K562 (cell line): Measurements from ENCODE around the gene TTBK1. TPM values are rescaled to one million over a fixed set of nuclear protein-coding genes. Genes with fewer than 3 reads are reported as not detected.

Source experiments
- ATAC-seq: fragments of 200-7000 bp; cut with Tn5 transposase; 3 replicates; pipeline ENCODE4 v1.9.1; 2020; ENCODE audit warnings: moderate library complexity
- BruUV-seq: library from RNA; stranded (reverse); fragments of 400-500 nt; replicated peaks from 2 replicates; lab custom pipeline; 2021; lab: Mats Ljungman, UMichigan
- CTCF ChIA-PET: fragments of 300-600 bp; formaldehyde crosslinking; extraction: SDS; loops from one replicate; lab custom pipeline; 2021; ENCODE audit warnings: low intra/inter-chr PET ratio; lab: Yijun Ruan, JAX
- POLR2A ChIA-PET: fragments of 300-600, 350-650 bp; sonication (Branson Sonifier 250); formaldehyde crosslinking; extraction: SDS; loops from one replicate; lab custom pipeline; 2021; ENCODE audit warnings: antibody characterized with exemption, inconsistent platforms; lab: Yijun Ruan, JAX
- DNase-seq, 4 experiments: peaks; one replicate each; pipeline versions ENCODE4 v3.0.0 to v3.0.0-alpha.2; 2011 to 2018; ENCODE audit warnings: low spot score in 3 of 4, mixed read lengths in 3 of 4; ENCODE audit errors: extremely low read depth in 1 of 4
- FAIRE-seq: peaks from 2 replicates; lab custom pipeline; 2011; peaks lifted over from hg19 to GRCh38; lab: Jason Lieb, UNC
- H2AFZ ChIP-seq: 2 replicates; pipeline ENCODE4 v1.6.0; 2011; ENCODE audit warnings: low read depth, low read length, control low read depth, inconsistent platforms
- H3K27ac ChIP-seq: fragments of 200-600 bp; 3 replicates; pipeline ENCODE4 v1.8.0; 2011; ENCODE audit warnings: low read depth, mild to moderate bottlenecking, control low read depth, inconsistent platforms, low read length, moderate library complexity, mixed read lengths; ENCODE audit errors: extremely low read depth
- H3K27me3 ChIP-seq, 2 experiments: fragments of 300-600 bp in 1 of 2; 2 replicates in 1 of 2; 3 replicates in 1 of 2; pipeline versions ENCODE4 v1.6.0 to v1.8.0; 2011; ENCODE audit warnings: inconsistent platforms in 2 of 2, low read length in 2 of 2, mild to moderate bottlenecking in 1 of 2, mixed read lengths in 1 of 2, moderate library complexity in 1 of 2; ENCODE audit not compliant: control insufficient read depth in 2 of 2, insufficient read depth in 2 of 2
- H3K36me3 ChIP-seq: fragments of 300-600 bp; 3 replicates; pipeline ENCODE4 v1.8.0; 2011; ENCODE audit warnings: mild to moderate bottlenecking, low read length, inconsistent platforms; ENCODE audit not compliant: control insufficient read depth, insufficient read depth
- H3K4me1 ChIP-seq, 2 experiments: fragments of 200-600 bp in 1 of 2; replicated peaks in 1 of 2; 2 replicates in 1 of 2; 3 replicates in 1 of 2; pipeline versions ENCODE4 v1.5.1 to v1.8.0; 2011; ENCODE audit warnings: inconsistent platforms in 2 of 2, low read length in 2 of 2, mild to moderate bottlenecking in 1 of 2, mixed read lengths in 1 of 2, moderate library complexity in 1 of 2; ENCODE audit not compliant: control insufficient read depth in 2 of 2, insufficient read depth in 2 of 2
- H3K4me2 ChIP-seq: 2 replicates; pipeline ENCODE4 v1.6.1; 2011; ENCODE audit warnings: low read length, control low read depth, inconsistent platforms, mixed read lengths; ENCODE audit not compliant: insufficient read depth
- H3K4me3 ChIP-seq: fragments of 200-600 bp; sonication (generic), shearing (Covaris generic); 2 replicates; pipeline ENCODE4 v1.5.1; 2016; ENCODE audit warnings: control low read depth, inconsistent platforms
- H3K79me2 ChIP-seq: fragments of 200-600 bp; 3 replicates; pipeline ENCODE4 v1.8.0; 2011; ENCODE audit warnings: low read length, inconsistent platforms; ENCODE audit not compliant: control insufficient read depth, insufficient read depth
- H3K9ac ChIP-seq, 2 experiments: 2 replicates each; pipeline versions ENCODE4 v1.6.0 to v1.6.1; 2011; ENCODE audit warnings: low read depth in 2 of 2, low read length in 2 of 2, control low read depth in 1 of 2, inconsistent platforms in 1 of 2, mild to moderate bottlenecking in 1 of 2, mixed read lengths in 1 of 2; ENCODE audit not compliant: insufficient read depth in 1 of 2
- H3K9me1 ChIP-seq: one replicate; pipeline ENCODE4 v1.6.0; 2011; ENCODE audit warnings: inconsistent platforms, mild to moderate bottlenecking, low read length, moderate library complexity; ENCODE audit not compliant: control insufficient read depth, insufficient read depth
- H3K9me3 ChIP-seq: replicated peaks from 2 replicates; pipeline ENCODE4 v1.5.1; 2011; ENCODE audit warnings: low read depth, low read length, inconsistent platforms; ENCODE audit not compliant: control insufficient read depth, insufficient read depth
- H4K20me1 ChIP-seq: replicated peaks from 2 replicates; pipeline ENCODE4 v1.6.1; 2011; ENCODE audit warnings: low read length, inconsistent platforms, mixed read lengths; ENCODE audit not compliant: control insufficient read depth, insufficient read depth
- CBFA2T2 ChIP-seq: fragments of 450-650 bp; conservative IDR thresholded peaks from 2 replicates; pipeline ENCODE4 v1.6.1; 2017; ENCODE audit warnings: mild to moderate bottlenecking
- KDM1A ChIP-seq, 2 experiments: fragments of 450-650 bp; IDR thresholded peaks; 2 replicates each; pipeline ENCODE4 v1.6.1; 2016; ENCODE audit warnings: mild to moderate bottlenecking in 2 of 2
- MECOM ChIP-seq: fragments of 250-450 bp; sonication (Bioruptor Pico); IDR thresholded peaks from 2 replicates; pipeline ENCODE4 v1.8.0; 2022; ENCODE audit warnings: inconsistent platforms
- NCOA4 ChIP-seq: fragments of 450-650 bp; IDR thresholded peaks from 2 replicates; pipeline ENCODE4 v1.6.1; 2018; ENCODE audit warnings: mild to moderate bottlenecking; ENCODE audit not compliant: partially characterized antibody
- NFIC ChIP-seq: fragments of 450-650 bp; IDR thresholded peaks from 2 replicates; pipeline ENCODE4 v1.6.1; 2017; ENCODE audit warnings: mild to moderate bottlenecking, inconsistent platforms
- TCF7L2 ChIP-seq: fragments of 150-350 bp; IDR thresholded peaks from 2 replicates; pipeline ENCODE4 v1.6.1; 2016; ENCODE audit warnings: low read depth, mild to moderate bottlenecking, low read length, moderate library complexity
- ZFP1 ChIP-seq: fragments of 450-650 bp; formaldehyde crosslinking; IDR thresholded peaks from 2 replicates; pipeline ENCODE4 v1.4.0; 2020; ENCODE audit warnings: mild to moderate bottlenecking, mixed read lengths
- ZNF551 ChIP-seq: fragments of 250-450 bp; sonication (Bioruptor Pico); IDR thresholded peaks from 2 replicates; pipeline ENCODE4 v1.5.0; 2021; ENCODE audit warnings: mild to moderate bottlenecking, moderate library complexity
- WGBS: fragments of 100-300 bp; shearing (Covaris generic); methylation state at CpG from one replicate; pipeline ENCODE4 v1.1.6; 2016; ENCODE audit warnings: low coverage, mixed read lengths; ENCODE audit not compliant: insufficient coverage; ENCODE audit errors: missing lambda C conversion rate; 5-methylcytosine and 5-hydroxymethylcytosine counted together
- in situ Hi-C: fragments of 300-500 bp; cut with MboI; formaldehyde crosslinking; loops from 4 replicates; pipeline ENCODE4 v1.15.0; 2018; ENCODE audit warnings: inconsistent platforms, mixed read lengths
- intact Hi-C: fragments of 100-400 bp; cut with micrococcal nuclease; formaldehyde crosslinking; loops from 2 replicates; pipeline ENCODE4 v1.14.2; 2022
- polyA plus RNA-seq, 8 experiments: library from polyadenylated mRNA; depleted of rRNA in 4 of 8; stranded (reverse) in 5 of 8; unstranded in 3 of 8; fragments of >200 nt; fragmentation: Nextera tagmentation in 2 of 8; fragmentation: Illumina TruSeq in 1 of 8; extraction: Ambion mirVana in 2 of 8; extraction: Trizol in 1 of 8; gene quantifications; 2 replicates each; pipeline versions ENCODE4 v1.2.1 to v1.2.3, GENCODE V29; 2011 to 2014; ENCODE audit warnings: inconsistent platforms in 1 of 8, missing spikeins in 1 of 8
- total RNA-seq, 7 experiments: library from RNA; depleted of rRNA in 6 of 7; stranded (reverse); fragments of >200 nt in 6 of 7; fragmentation: Illumina TruSeq in 2 of 7; extraction: Trizol in 2 of 7; gene quantifications; 2 replicates each; pipeline versions ENCODE4 v1.2.1 to v1.2.3, GENCODE V29; 2011 to 2021; ENCODE audit warnings: low replicate concordance in 1 of 7
- TF ChIP-seq, protein P1 (sequence below): fragments of 450-650 bp; formaldehyde crosslinking; IDR thresholded peaks from 2 replicates; pipeline ENCODE4 v1.4.0; 2022; ENCODE audit warnings: missing genetic modification characterization
- TF ChIP-seq, protein P2 (sequence below): sonication (generic); formaldehyde crosslinking; IDR thresholded peaks from 2 replicates; pipeline ENCODE4 v1.8.0; 2022; ENCODE audit warnings: mild to moderate bottlenecking, missing genetic modification reagents
- TF ChIP-seq, protein P3 (sequence below): IDR thresholded peaks from 2 replicates; pipeline ENCODE4 v1.6.1; 2011; ENCODE audit warnings: borderline replicate concordance, low read depth, mild to moderate bottlenecking, moderate library complexity, low read length; ENCODE audit not compliant: insufficient read depth, poor library complexity, severe bottlenecking
- TF ChIP-seq, protein P4 (sequence below): fragments of 250-450 bp; sonication (Bioruptor Pico); IDR thresholded peaks from 2 replicates; pipeline ENCODE4 v1.5.0; 2021; ENCODE audit warnings: mild to moderate bottlenecking, borderline replicate concordance
- TF ChIP-seq, protein P5 (sequence below): fragments of 250-450 bp; sonication (Bioruptor Pico); IDR thresholded peaks from 2 replicates; pipeline ENCODE4 v1.5.0; 2020; ENCODE audit warnings: mild to moderate bottlenecking

TTBK1 gene
- total and polyA plus RNA-seq, 9 of the 15 experiments (the other 6 are each of a cell fraction or from before 2014, with no cell fraction given), result not detected

DNA sequence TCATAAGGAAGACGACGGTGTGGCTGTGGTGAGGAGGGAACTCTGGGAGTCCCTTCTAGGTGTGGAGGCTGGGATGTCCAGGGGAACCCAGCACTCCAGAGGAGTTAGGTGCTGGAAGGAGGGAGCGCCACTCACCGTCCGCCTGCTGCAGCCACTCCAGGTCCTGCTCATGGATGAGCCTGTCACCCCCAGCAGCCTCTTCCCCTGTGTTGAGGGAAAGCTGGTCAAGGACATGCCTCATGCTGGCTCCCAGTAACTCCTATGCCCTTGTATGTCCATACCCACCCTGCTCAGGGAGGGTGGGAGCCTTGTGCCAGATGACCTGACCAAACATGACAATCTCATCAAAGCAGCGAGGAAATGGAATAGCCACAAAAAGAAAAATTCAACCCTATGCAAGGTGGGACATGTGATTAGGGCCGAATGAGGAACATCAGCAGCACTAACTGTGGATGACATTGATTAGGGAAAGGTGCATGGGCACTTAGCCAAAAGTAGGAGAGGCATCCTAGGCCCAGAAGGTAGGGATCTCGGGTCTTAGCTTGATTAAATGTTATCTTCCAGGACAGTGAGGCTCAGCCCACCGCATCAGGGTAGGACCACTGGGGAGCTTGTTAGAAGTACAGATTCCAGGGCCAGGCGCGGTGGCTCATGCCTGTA, 17.0 kb upstream of the TTBK1 start:
- no peaks in the 10 kb centered on the region for H3K9me3 ChIP-seq
- H3K4me3 ChIP-seq, result no peak overlapping the region
- DNase-seq (peak in 1 of 4 experiments; percentile 66), ATAC-seq (no peak), FAIRE-seq (peak; percentile 73)
- peaks cover 27% of the 10 kb centered on the region for H3K79me2 ChIP-seq
- intact Hi-C loops, result no loop called here
- no peaks in the 10 kb centered on the region for H3K27me3 ChIP-seq
- H3K36me3 ChIP-seq, result peaks cover 38% of the 10 kb centered on the region; the same call in 2 of the 3 replicates
- BruUV-seq, result no TSS peak
- in situ Hi-C loops, result no loop called here
- CTCF ChIA-PET, result no interaction called here
- no peaks in the 10 kb centered on the region for H3K9me1 ChIP-seq
- H3K27ac ChIP-seq, result no peak overlapping the region
- no peaks in the 10 kb centered on the region for H4K20me1 ChIP-seq
- H3K9ac ChIP-seq, result peak overlapping the region in 1 of 2 experiments; percentile 81; a peak in 2 of 4 replicates
- peaks cover 17 to 42% of the 10 kb centered on the region in 2 experiments; a peak in 4 of 5 replicates for H3K4me1 ChIP-seq
- POLR2A ChIA-PET, result interaction anchor here (0.5 to 11.2 kb wide), 2 partner anchors 10 to 299 kb away, joined by 3 to 118 read pairs; no protein-coding TSS in a partner anchor
- no peak overlapping the region for H2AFZ ChIP-seq
- no peak overlapping the region; the same call in 1 of the 2 replicates for H3K4me2 ChIP-seq
- 61% methylated on average over 11 of the region's 11 CpGs for WGBS
- 0 out of 2 replicates have a peak, but pooled peaks have one; percentile 14 for TF ChIP-seq MECOM (CRISPR knock-in tag)
- peak; percentile 82 for TF ChIP-seq CBFA2T2
- TF ChIP-seq ZNF551, result no peak
- TF ChIP-seq, protein P1, sequence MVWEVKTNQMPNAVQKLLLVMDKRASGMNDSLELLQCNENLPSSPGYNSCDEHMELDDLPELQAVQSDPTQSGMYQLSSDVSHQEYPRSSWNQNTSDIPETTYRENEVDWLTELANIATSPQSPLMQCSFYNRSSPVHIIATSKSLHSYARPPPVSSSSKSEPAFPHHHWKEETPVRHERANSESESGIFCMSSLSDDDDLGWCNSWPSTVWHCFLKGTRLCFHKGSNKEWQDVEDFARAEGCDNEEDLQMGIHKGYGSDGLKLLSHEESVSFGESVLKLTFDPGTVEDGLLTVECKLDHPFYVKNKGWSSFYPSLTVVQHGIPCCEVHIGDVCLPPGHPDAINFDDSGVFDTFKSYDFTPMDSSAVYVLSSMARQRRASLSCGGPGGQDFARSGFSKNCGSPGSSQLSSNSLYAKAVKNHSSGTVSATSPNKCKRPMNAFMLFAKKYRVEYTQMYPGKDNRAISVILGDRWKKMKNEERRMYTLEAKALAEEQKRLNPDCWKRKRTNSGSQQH (CRISPR knock-in tag), result no peak
- peak in 1 of 2 experiments; percentile 31; a peak in 1 of 4 replicates for TF ChIP-seq KDM1A (IDR thresholded peaks at IDR 0.05)
- TF ChIP-seq, protein P2, sequence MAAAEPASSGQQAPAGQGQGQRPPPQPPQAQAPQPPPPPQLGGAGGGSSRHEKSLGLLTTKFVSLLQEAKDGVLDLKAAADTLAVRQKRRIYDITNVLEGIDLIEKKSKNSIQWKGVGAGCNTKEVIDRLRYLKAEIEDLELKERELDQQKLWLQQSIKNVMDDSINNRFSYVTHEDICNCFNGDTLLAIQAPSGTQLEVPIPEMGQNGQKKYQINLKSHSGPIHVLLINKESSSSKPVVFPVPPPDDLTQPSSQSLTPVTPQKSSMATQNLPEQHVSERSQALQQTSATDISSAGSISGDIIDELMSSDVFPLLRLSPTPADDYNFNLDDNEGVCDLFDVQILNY, result peak; percentile 63; the same call in 1 of the 2 replicates
- TF ChIP-seq, protein P3, sequence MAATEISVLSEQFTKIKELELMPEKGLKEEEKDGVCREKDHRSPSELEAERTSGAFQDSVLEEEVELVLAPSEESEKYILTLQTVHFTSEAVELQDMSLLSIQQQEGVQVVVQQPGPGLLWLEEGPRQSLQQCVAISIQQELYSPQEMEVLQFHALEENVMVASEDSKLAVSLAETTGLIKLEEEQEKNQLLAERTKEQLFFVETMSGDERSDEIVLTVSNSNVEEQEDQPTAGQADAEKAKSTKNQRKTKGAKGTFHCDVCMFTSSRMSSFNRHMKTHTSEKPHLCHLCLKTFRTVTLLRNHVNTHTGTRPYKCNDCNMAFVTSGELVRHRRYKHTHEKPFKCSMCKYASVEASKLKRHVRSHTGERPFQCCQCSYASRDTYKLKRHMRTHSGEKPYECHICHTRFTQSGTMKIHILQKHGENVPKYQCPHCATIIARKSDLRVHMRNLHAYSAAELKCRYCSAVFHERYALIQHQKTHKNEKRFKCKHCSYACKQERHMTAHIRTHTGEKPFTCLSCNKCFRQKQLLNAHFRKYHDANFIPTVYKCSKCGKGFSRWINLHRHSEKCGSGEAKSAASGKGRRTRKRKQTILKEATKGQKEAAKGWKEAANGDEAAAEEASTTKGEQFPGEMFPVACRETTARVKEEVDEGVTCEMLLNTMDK, result no peak
- TF ChIP-seq, protein P4, sequence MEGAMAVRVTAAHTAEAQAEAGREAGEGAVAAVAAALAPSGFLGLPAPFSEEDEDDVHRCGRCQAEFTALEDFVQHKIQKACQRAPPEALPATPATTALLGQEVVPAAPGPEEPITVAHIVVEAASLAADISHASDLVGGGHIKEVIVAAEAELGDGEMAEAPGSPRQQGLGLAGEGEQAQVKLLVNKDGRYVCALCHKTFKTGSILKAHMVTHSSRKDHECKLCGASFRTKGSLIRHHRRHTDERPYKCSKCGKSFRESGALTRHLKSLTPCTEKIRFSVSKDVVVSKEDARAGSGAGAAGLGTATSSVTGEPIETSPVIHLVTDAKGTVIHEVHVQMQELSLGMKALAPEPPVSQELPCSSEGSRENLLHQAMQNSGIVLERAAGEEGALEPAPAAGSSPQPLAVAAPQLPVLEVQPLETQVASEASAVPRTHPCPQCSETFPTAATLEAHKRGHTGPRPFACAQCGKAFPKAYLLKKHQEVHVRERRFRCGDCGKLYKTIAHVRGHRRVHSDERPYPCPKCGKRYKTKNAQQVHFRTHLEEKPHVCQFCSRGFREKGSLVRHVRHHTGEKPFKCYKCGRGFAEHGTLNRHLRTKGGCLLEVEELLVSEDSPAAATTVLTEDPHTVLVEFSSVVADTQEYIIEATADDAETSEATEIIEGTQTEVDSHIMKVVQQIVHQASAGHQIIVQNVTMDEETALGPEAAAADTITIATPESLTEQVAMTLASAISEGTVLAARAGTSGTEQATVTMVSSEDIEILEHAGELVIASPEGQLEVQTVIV, result no peak
- TF ChIP-seq NFIC, result peak; percentile 89
- TF ChIP-seq, protein P5, sequence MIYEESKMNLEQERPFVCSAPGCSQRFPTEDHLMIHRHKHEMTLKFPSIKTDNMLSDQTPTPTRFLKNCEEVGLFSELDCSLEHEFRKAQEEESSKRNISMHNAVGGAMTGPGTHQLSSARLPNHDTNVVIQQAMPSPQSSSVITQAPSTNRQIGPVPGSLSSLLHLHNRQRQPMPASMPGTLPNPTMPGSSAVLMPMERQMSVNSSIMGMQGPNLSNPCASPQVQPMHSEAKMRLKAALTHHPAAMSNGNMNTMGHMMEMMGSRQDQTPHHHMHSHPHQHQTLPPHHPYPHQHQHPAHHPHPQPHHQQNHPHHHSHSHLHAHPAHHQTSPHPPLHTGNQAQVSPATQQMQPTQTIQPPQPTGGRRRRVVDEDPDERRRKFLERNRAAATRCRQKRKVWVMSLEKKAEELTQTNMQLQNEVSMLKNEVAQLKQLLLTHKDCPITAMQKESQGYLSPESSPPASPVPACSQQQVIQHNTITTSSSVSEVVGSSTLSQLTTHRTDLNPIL (CRISPR knock-in tag), result no peak
- no peak for TF ChIP-seq NCOA4
- TF ChIP-seq ZFP1 (CRISPR knock-in tag), result no peak
- no peak for TF ChIP-seq TCF7L2
